Activated CD4-positive, alpha-beta T cell treated with anti-CD3 and anti-CD28 coated beads, Interleukin-2, amount 10 ng/mL, durations not matched to agents 24 days and 14 days (primary cell): ENCODE data around the gene ZNF547. TPM values are rescaled to one million over a fixed set of nuclear protein-coding genes. Genes with fewer than 3 reads are reported as not detected.
"Not testable (repeated sequence)": the region's sequence is repeated elsewhere in the genome, so short reads cannot be mapped to it uniquely, and the experiment has no call there.

Experiments used
- DNase-seq: peaks from one replicate; pipeline ENCODE4 v3.0.0; 2022
- H3K27ac Mint-ChIP-seq: one replicate; pipeline ENCODE4 v1.8.0; 2022; ENCODE audit warnings: mild to moderate bottlenecking, mixed read lengths
- H3K27me3 Mint-ChIP-seq: one replicate; pipeline ENCODE4 v1.8.0; 2022; ENCODE audit warnings: mixed read lengths
- H3K36me3 Mint-ChIP-seq: one replicate; pipeline ENCODE4 v1.8.0; 2022; ENCODE audit warnings: low read depth, mild to moderate bottlenecking, mixed read lengths
- H3K4me1 Mint-ChIP-seq: one replicate; pipeline ENCODE4 v1.8.0; 2021; ENCODE audit warnings: mixed read lengths
- H3K4me3 Mint-ChIP-seq: one replicate; pipeline ENCODE4 v1.8.0; 2022; ENCODE audit warnings: mild to moderate bottlenecking, moderate library complexity, mixed read lengths
- H3K9me3 Mint-ChIP-seq: one replicate; pipeline ENCODE4 v1.8.0; 2021; ENCODE audit warnings: mixed read lengths
- intact Hi-C: fragments of 100-400 bp; cut with micrococcal nuclease; formaldehyde crosslinking; loops from one replicate; pipeline ENCODE4 v1.15.1; 2023
- total RNA-seq: library from RNA; stranded (reverse); gene quantifications from 2 replicates; pipeline ENCODE4 v1.2.3, GENCODE V29; 2022

The ZNF547 gene
- total RNA-seq, 1 donor from 2014 or later = 1.6 TPM

- H3K27ac Mint-ChIP-seq = peak within 1 kb of the TSS; percentile 91
- H3K27me3 Mint-ChIP-seq = no peaks in the 10 kb centered on the region
- H3K36me3 Mint-ChIP-seq = peaks cover 53% of the 10 kb centered on the region
- peak within 1 kb of the TSS; percentile 93 for H3K4me3 Mint-ChIP-seq
- intact Hi-C loops = loop anchor here (1.0 kb wide), 5 partner anchors 12 to 111 kb away; partner anchors contain the start of genes TRAPPC2B, ZNF460, ZNF543 and ZNF547
- peak; percentile 96 for DNase-seq
- H3K9me3 Mint-ChIP-seq = peaks cover 41% of the 10 kb centered on the region
- peaks cover 29% of the 10 kb centered on the region for H3K4me1 Mint-ChIP-seq
These were observed 12.2 kb upstream of the ZNF547 start, which contains the start of gene ZNF304 for GRCh38 chr19:57350877-57351805. ZNF304 (plus strand) TSS chr19:57351271; CDS start chr19:57351665, 394 bp downstream.

GRCh38 chr19:57351867-57352266, 11.5 kb upstream of the ZNF547 start:
- no peak for DNase-seq
- H3K27ac Mint-ChIP-seq = peak overlapping the region; percentile 91
- no peaks in the 10 kb centered on the region for H3K27me3 Mint-ChIP-seq
- peaks cover 40% of the 10 kb centered on the region for H3K9me3 Mint-ChIP-seq
- peak overlapping the region; percentile 93 for H3K4me3 Mint-ChIP-seq
- H3K4me1 Mint-ChIP-seq = peaks cover 29% of the 10 kb centered on the region
- intact Hi-C loops = loop anchor here (1.0 kb wide), 5 partner anchors 11 to 112 kb away; partner anchors contain the start of genes TRAPPC2B, ZNF460, ZNF543 and ZNF547
- H3K36me3 Mint-ChIP-seq = peaks cover 60% of the 10 kb centered on the region

GRCh38 chr19:57355916-57356315, 7.4 kb upstream of the ZNF547 start:
- H3K9me3 Mint-ChIP-seq = peaks cover 48% of the 10 kb centered on the region
- intact Hi-C loops = no loop called here
- no peak for DNase-seq
- no peak overlapping the region for H3K4me3 Mint-ChIP-seq
- H3K27me3 Mint-ChIP-seq = no peaks in the 10 kb centered on the region
- H3K27ac Mint-ChIP-seq = no peak overlapping the region
- peaks cover 85% of the 10 kb centered on the region for H3K36me3 Mint-ChIP-seq
- peaks cover 22% of the 10 kb centered on the region for H3K4me1 Mint-ChIP-seq

GRCh38 chr19:57357406-57357805, 5.9 kb upstream of the ZNF547 start:
- H3K9me3 Mint-ChIP-seq = peaks cover 41% of the 10 kb centered on the region
- no peak overlapping the region for H3K4me3 Mint-ChIP-seq
- no peaks in the 10 kb centered on the region for H3K27me3 Mint-ChIP-seq
- peaks cover 12% of the 10 kb centered on the region for H3K4me1 Mint-ChIP-seq
- intact Hi-C loops = no loop called here
- no peak for DNase-seq
- no peak overlapping the region for H3K27ac Mint-ChIP-seq
- peaks cover 71% of the 10 kb centered on the region for H3K36me3 Mint-ChIP-seq

GRCh38 chr19:57359300-57359699, 4.1 kb upstream of the ZNF547 start:
- H3K9me3 Mint-ChIP-seq = peaks cover 41% of the 10 kb centered on the region
- H3K4me1 Mint-ChIP-seq = peaks cover 14% of the 10 kb centered on the region
- H3K27ac Mint-ChIP-seq = no peak overlapping the region
- H3K27me3 Mint-ChIP-seq = peaks cover 3% of the 10 kb centered on the region
- H3K36me3 Mint-ChIP-seq = peaks cover 66% of the 10 kb centered on the region
- intact Hi-C loops = no loop called here
- H3K4me3 Mint-ChIP-seq = no peak overlapping the region
- no peak for DNase-seq

GRCh38 chr19:57362419-57362818, 932 bp upstream of the ZNF547 start:
- Mint-ChIP-seq H3K27me3 (peaks cover 3% of the 10 kb centered on the region), H3K4me3 (no peak overlapping the region), H3K9me3 (peaks cover 21% of the 10 kb centered on the region), H3K36me3 (peaks cover 43% of the 10 kb centered on the region), H3K4me1 (peaks cover 14% of the 10 kb centered on the region), H3K27ac (peak overlapping the region; percentile 92)
- no peak for DNase-seq
- intact Hi-C loops = loop anchor here (2.0 to 5.0 kb wide), 2 partner anchors 72 to 1220 kb away; partner anchors contain the start of genes ZNF444 and ZNF749

- Mint-ChIP-seq H3K27me3 (peaks cover 3% of the 10 kb centered on the region), H3K4me1 (peaks cover 14% of the 10 kb centered on the region), H3K36me3 (peaks cover 31% of the 10 kb centered on the region), H3K4me3 (peak overlapping the region; percentile 87), H3K9me3 (peaks cover 27% of the 10 kb centered on the region), H3K27ac (peak overlapping the region; percentile 92)
- DNase-seq = no peak
- intact Hi-C loops = loop anchor here (1.0 to 5.0 kb wide), 9 partner anchors 12 to 1221 kb away; partner anchors contain the start of genes ZNF17, ZNF264, ZNF304 and ZNF444
These were observed 384 bp downstream of the ZNF547 start for GRCh38 chr19:57363688-57364181.

GRCh38 chr19:57366776-57367175, 3.4 kb downstream of the ZNF547 start:
- no peak for DNase-seq
- intact Hi-C loops = no loop called here
- H3K4me3 Mint-ChIP-seq = no peak overlapping the region
- H3K4me1 Mint-ChIP-seq = peaks cover 14% of the 10 kb centered on the region
- peaks cover 35% of the 10 kb centered on the region for H3K36me3 Mint-ChIP-seq
- H3K27ac Mint-ChIP-seq = no peak overlapping the region
- peaks cover 3% of the 10 kb centered on the region for H3K27me3 Mint-ChIP-seq
- peaks cover 27% of the 10 kb centered on the region for H3K9me3 Mint-ChIP-seq

GRCh38 chr19:57374179-57374578, 10.8 kb downstream of the ZNF547 start:
- Mint-ChIP-seq H3K4me1 (no peaks in the 10 kb centered on the region), H3K9me3 (peaks cover 27% of the 10 kb centered on the region), H3K36me3 (peaks cover 70% of the 10 kb centered on the region), H3K4me3 (no peak overlapping the region), H3K27me3 (no peaks in the 10 kb centered on the region), H3K27ac (no peak overlapping the region)
- intact Hi-C loops = no loop called here
- no peak for DNase-seq

GRCh38 chr19:57374647-57375046, 11.3 kb downstream of the ZNF547 start:
- H3K4me3 Mint-ChIP-seq, intact Hi-C loops, H3K4me1 Mint-ChIP-seq, DNase-seq, H3K27ac Mint-ChIP-seq, H3K27me3 Mint-ChIP-seq: not testable (repeated sequence)
- peaks cover 72% of the 10 kb centered on the region for H3K36me3 Mint-ChIP-seq
- peaks cover 27% of the 10 kb centered on the region for H3K9me3 Mint-ChIP-seq

- DNase-seq = no peak
- Mint-ChIP-seq H3K27ac (no peak overlapping the region), H3K27me3 (no peaks in the 10 kb centered on the region), H3K4me1 (no peaks in the 10 kb centered on the region), H3K9me3 (peaks cover 33% of the 10 kb centered on the region), H3K36me3 (peaks cover 69% of the 10 kb centered on the region), H3K4me3 (no peak overlapping the region)
- intact Hi-C loops = no loop called here
These were observed 12.8 kb downstream of the ZNF547 start for GRCh38 chr19:57376151-57376550.

GRCh38 chr19:57377498-57378146, 14.3 kb downstream of the ZNF547 start:
- H3K27ac Mint-ChIP-seq = no peak overlapping the region
- intact Hi-C loops = no loop called here
- no peaks in the 10 kb centered on the region for H3K27me3 Mint-ChIP-seq
- no peaks in the 10 kb centered on the region for H3K4me1 Mint-ChIP-seq
- DNase-seq = no peak
- H3K4me3 Mint-ChIP-seq = no peak overlapping the region
- peaks cover 54% of the 10 kb centered on the region for H3K36me3 Mint-ChIP-seq
- peaks cover 26% of the 10 kb centered on the region for H3K9me3 Mint-ChIP-seq

- Mint-ChIP-seq H3K36me3 (peaks cover 28% of the 10 kb centered on the region), H3K27ac (no peak overlapping the region), H3K4me3 (no peak overlapping the region), H3K4me1 (no peaks in the 10 kb centered on the region), H3K9me3 (peaks cover 19% of the 10 kb centered on the region), H3K27me3 (no peaks in the 10 kb centered on the region)
- intact Hi-C loops = no loop called here
- no peak for DNase-seq
These were observed 17.6 kb downstream of the ZNF547 start for GRCh38 chr19:57380923-57381322.
